HFF-Myc (cell line): Measurements from ENCODE around the gene MRPL36.

Experiments
- DNase-seq: peaks from one replicate; pipeline ENCODE4 v3.0.0-alpha.2; 2011; ENCODE audit warnings: low read depth; ENCODE audit errors: extremely low read depth
- H3K4me3 ChIP-seq: replicated peaks from 2 replicates; pipeline ENCODE4 v1.5.1; 2011; ENCODE audit warnings: low read depth, mild to moderate bottlenecking, control low read depth, low read length
- CTCF ChIP-seq: IDR thresholded peaks from 2 replicates; pipeline ENCODE4 v1.5.1; 2012; ENCODE audit warnings: mild to moderate bottlenecking, low read depth, low read length, control low read depth; ENCODE audit errors: missing control alignments

Gene MRPL36

DNA sequence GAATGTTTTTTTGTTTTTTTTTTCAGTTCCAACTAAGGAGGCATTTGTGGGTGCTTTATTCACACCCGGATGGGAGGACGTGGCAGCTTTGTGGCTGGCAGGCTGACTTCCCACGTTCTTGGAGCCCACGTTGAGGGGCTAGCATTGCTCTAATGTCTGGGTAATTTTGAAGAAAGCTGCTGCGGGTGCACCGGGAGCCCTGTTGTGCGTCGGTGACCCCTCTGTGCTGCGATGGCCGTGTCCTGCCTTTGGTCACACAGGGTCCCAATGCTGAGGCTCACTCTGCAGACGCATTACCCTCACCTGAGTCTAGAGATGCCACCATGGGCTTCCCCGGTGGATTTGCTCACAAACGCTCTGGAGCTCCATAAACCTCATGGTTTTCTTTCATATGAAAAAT, 35.8 kb upstream of the MRPL36 start:
- no peak for DNase-seq
- TF ChIP-seq CTCF, result no peak
- H3K4me3 ChIP-seq, result no peak overlapping the region

- no peak for TF ChIP-seq CTCF
- H3K4me3 ChIP-seq, result no peak overlapping the region
- DNase-seq, result no peak
Observed at GRCh38 chr5:1834721-1835429, 35.2 kb upstream of the MRPL36 start.

GRCh38 chr5:1834022-1834551, 34.5 kb upstream of the MRPL36 start:
- no peak for TF ChIP-seq CTCF
- no peak for DNase-seq
- H3K4me3 ChIP-seq, result no peak overlapping the region

DNA sequence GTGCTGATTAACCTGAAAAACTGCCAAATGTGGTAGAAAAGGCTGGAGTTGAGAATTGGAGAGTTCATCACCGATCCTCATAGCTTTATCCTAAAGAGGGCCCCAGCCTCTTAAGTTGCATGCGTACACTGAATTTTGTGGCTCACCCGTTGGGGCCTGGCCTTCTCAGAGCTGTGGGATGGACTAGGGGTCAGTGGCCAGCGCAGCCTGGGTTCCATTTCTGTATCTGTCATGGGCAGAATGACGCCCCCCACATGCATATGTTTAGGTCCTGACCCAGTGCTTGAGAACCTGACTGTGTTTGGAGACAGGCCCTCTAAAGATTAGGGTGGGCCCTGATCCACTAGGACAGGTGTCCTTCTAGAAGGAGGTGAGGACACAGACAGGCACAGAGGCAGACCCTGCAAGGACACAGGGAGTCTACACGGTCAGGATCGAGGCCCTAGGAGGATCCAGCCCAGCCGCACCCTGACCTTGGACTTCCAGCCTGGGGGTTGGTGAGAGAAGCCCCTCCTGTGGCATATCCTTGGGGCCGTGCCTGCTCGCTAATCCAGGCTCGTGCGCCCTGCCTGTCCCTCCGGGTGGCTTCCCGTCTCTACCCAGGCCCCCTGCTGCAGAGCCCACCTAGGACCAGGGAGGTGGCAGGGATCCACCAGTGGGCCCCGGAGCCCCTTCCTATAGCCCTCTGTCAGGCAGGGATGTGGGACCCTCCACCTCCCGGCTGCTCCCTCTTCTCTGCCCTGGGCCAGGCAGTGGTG, 33.8 kb upstream of the MRPL36 start:
- no peak for TF ChIP-seq CTCF
- no peak overlapping the region for H3K4me3 ChIP-seq
- DNase-seq, result no peak

- H3K4me3 ChIP-seq, result no peak overlapping the region
- DNase-seq, result no peak
- no peak for TF ChIP-seq CTCF
Observed at GRCh38 chr5:1832511-1833250, 33.0 kb upstream of the MRPL36 start.

- DNase-seq, result no peak
- no peak overlapping the region for H3K4me3 ChIP-seq
- TF ChIP-seq CTCF, result no peak
Observed at GRCh38 chr5:1831677-1832313, 32.2 kb upstream of the MRPL36 start.
